Ovary (tissue), 3 donors: ENCODE results near the gene PAIP2B.

Experiments
- EP300 ChIP-seq: sonication (generic); formaldehyde crosslinking; IDR thresholded peaks from one replicate; pipeline ENCODE4 v1.6.1; 2017; ENCODE audit warnings: antibody characterized with exemption
- POLR2A ChIP-seq: fragments of 450-650 bp; IDR thresholded peaks from one replicate; pipeline ENCODE4 v1.6.1; 2017; ENCODE audit warnings: antibody characterized with exemption, mild to moderate bottlenecking, moderate library complexity
- TF ChIP-seq, protein P1 (sequence below), 3 donors: fragments of 450-650 bp in 2 of 3; fragments of 200-600 bp in 1 of 3; IDR thresholded peaks; one replicate each; pipeline versions ENCODE4 v1.5.1 to v1.8.0; 2016 to 2022; ENCODE audit warnings: antibody characterized with exemption in 3 of 3, mild to moderate bottlenecking in 1 of 3
- donor health status: DM: no; HTN: no; CAD: no.

GRCh38 chr2:71166812-71167211, 60.1 kb downstream of the PAIP2B start:
- TF ChIP-seq, protein P1, sequence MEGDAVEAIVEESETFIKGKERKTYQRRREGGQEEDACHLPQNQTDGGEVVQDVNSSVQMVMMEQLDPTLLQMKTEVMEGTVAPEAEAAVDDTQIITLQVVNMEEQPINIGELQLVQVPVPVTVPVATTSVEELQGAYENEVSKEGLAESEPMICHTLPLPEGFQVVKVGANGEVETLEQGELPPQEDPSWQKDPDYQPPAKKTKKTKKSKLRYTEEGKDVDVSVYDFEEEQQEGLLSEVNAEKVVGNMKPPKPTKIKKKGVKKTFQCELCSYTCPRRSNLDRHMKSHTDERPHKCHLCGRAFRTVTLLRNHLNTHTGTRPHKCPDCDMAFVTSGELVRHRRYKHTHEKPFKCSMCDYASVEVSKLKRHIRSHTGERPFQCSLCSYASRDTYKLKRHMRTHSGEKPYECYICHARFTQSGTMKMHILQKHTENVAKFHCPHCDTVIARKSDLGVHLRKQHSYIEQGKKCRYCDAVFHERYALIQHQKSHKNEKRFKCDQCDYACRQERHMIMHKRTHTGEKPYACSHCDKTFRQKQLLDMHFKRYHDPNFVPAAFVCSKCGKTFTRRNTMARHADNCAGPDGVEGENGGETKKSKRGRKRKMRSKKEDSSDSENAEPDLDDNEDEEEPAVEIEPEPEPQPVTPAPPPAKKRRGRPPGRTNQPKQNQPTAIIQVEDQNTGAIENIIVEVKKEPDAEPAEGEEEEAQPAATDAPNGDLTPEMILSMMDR (IDR thresholded peaks at IDR 0.05) = no peak
- TF ChIP-seq POLR2A (no peak), EP300 (no peak)
